Activated CD4-positive, alpha-beta T cell treated with anti-CD3 and anti-CD28 coated beads for 36 hours (primary cell): Measurements from ENCODE around the gene ANKRD50. TPM values are rescaled to one million over a fixed set of nuclear protein-coding genes. Genes with fewer than 3 reads are reported as not detected.
A peak's percentile ranks its signal among the peaks of the same experiment; 100 is the strongest.

Experiments
- ATAC-seq: fragments of 200-7000 bp; cut with Tn5 transposase; one replicate; pipeline ENCODE4 v1.10.0; 2021; ENCODE audit warnings: mild to moderate bottlenecking, moderate library complexity
- CTCF ChIA-PET: fragments of 350-600 bp; sonication (Branson Sonifier 250); formaldehyde crosslinking; loops from one replicate; lab custom pipeline; 2021; ENCODE audit warnings: antibody characterized with exemption; lab: Charles Lee
- POLR2A ChIA-PET: fragments of 350-600 bp; sonication (Branson Sonifier 250); formaldehyde crosslinking; loops from one replicate; lab custom pipeline; 2021; ENCODE audit warnings: antibody characterized with exemption, inconsistent platforms; lab: Charles Lee
- DNase-seq: peaks from one replicate; pipeline ENCODE4 v3.0.0-alpha.2; 2020
- H3K27ac Mint-ChIP-seq: one replicate; pipeline ENCODE4 v1.8.0; 2021; ENCODE audit warnings: mixed read lengths
- H3K27me3 Mint-ChIP-seq: one replicate; pipeline ENCODE4 v1.8.0; 2021; ENCODE audit warnings: mixed read lengths
- H3K36me3 Mint-ChIP-seq: one replicate; pipeline ENCODE4 v1.8.0; 2021; ENCODE audit warnings: low read depth, mixed read lengths
- H3K4me1 Mint-ChIP-seq: one replicate; pipeline ENCODE4 v1.8.0; 2021; ENCODE audit warnings: mixed read lengths
- H3K4me3 Mint-ChIP-seq: one replicate; pipeline ENCODE4 v1.8.0; 2021; ENCODE audit warnings: mild to moderate bottlenecking, moderate library complexity, mixed read lengths
- H3K9me3 Mint-ChIP-seq: one replicate; pipeline ENCODE4 v1.8.0; 2021; ENCODE audit warnings: low read depth, mixed read lengths
- intact Hi-C, 2 experiments: fragments of 100-400 bp; cut with DNase I in 1 of 2; cut with micrococcal nuclease in 1 of 2; formaldehyde crosslinking; loops; one replicate each; pipeline versions ENCODE4 v1.14.2 to v1.15.1; 2022 to 2024; cut with DNase I, micrococcal nuclease
- total RNA-seq, 2 experiments: library from RNA; stranded (reverse); gene quantifications; one replicate each; pipeline ENCODE4 v1.2.3, GENCODE V29; 2021

ANKRD50 gene, protein sequence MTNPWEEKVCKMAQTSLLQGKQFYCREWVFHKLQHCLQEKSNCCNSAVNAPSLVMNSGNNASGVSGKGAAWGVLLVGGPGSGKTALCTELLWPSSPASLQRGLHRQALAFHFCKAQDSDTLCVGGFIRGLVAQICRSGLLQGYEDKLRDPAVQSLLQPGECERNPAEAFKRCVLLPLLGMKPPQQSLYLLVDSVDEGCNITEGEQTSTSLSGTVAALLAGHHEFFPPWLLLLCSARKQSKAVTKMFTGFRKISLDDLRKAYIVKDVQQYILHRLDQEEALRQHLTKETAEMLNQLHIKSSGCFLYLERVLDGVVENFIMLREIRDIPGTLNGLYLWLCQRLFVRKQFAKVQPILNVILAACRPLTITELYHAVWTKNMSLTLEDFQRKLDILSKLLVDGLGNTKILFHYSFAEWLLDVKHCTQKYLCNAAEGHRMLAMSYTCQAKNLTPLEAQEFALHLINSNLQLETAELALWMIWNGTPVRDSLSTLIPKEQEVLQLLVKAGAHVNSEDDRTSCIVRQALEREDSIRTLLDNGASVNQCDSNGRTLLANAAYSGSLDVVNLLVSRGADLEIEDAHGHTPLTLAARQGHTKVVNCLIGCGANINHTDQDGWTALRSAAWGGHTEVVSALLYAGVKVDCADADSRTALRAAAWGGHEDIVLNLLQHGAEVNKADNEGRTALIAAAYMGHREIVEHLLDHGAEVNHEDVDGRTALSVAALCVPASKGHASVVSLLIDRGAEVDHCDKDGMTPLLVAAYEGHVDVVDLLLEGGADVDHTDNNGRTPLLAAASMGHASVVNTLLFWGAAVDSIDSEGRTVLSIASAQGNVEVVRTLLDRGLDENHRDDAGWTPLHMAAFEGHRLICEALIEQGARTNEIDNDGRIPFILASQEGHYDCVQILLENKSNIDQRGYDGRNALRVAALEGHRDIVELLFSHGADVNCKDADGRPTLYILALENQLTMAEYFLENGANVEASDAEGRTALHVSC (N-terminal part only)
- under 1 TPM; 0.42 to 0.59 TPM for total RNA-seq

DNA sequence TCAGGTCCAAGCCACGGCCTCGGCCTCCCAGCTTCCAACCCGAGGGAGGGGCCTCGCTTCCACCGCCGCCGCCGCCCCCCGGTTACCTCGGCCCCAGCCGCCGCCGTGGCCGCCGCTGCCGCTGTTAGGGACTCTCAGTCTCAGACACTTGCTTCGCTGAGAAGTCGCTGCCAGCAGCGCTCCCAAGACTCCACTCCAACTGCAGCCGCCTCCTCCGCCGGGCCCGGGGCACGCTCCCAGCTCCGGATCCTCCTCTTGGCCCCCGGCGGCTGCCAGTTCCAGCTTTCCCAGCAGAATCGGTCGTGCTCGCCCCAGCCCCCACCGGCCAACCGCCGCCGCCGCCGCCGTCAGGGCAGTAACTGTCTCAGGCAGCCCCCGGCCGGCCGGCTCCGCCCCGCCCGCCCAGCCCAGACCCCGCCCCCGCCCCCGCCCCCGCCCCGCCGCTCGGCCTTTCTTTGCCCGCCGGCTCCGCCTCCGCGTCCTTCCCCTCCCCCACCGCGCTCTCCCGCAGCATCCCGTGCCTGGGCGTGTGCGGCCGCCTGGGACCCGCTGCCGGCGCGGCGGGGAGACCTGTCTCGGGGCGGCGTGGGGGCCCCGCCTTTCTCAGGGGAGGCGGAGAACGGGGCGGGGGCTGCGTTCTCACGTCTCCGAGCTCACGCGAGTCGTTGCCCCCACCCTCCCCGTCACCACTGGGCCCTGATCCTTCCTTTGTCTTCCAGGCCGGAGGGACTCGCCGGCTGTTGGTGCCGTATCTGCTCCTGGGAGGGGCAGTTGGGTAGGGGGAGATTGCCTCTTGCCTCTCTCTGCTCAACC lies at the start of gene ANKRD50:
Gene ANKRD50 (minus strand): TSS at position 361 of the 813 bp plus-strand sequence. CDS start 2,221 bp downstream, outside the sequence.
- ChIA-PET POLR2A (no interaction called here), CTCF (no interaction called here)
- Mint-ChIP-seq H3K27ac (peak within 1 kb of the TSS; percentile 75), H3K36me3 (no peaks in the 10 kb centered on the region), H3K27me3 (no peaks in the 10 kb centered on the region), H3K4me1 (peaks cover 6% of the 10 kb centered on the region), H3K4me3 (no peak within 1 kb of the TSS), H3K9me3 (no peaks in the 10 kb centered on the region)
- intact Hi-C loops = loop anchor here in 1 of 2 experiments (5.0 kb wide), 1 partner anchor 1315 kb away; the partner anchor contains the start of gene SPRY1
- ATAC-seq (peak; percentile 81), DNase-seq (peak; percentile 79)

DNA sequence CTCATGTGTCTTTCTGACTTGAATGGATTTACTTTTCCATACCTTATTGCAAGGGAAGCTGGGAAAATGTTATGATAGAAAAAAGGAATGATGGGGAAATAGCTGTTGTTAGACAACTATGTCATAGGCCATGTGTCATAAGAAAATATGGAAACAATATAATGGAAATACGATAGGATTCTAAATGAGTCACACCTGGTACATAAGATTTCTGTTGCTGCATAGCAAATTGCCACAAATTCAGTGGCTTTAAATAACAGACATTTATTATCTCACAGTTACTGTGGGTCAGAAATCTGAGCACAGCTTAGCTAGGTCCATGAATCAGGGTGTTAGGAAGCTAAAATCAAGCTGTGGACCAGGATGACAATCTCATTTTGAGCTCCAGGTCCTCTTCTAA lies 44.6 kb upstream of the ANKRD50 start:
- ChIA-PET POLR2A (no interaction called here), CTCF (no interaction called here)
- no peaks in the 10 kb centered on the region for H3K4me1 Mint-ChIP-seq
- no peaks in the 10 kb centered on the region for H3K9me3 Mint-ChIP-seq
- no peaks in the 10 kb centered on the region for H3K27me3 Mint-ChIP-seq
- H3K27ac Mint-ChIP-seq = no peak overlapping the region
- H3K4me3 Mint-ChIP-seq = no peak overlapping the region
- no peak for DNase-seq
- H3K36me3 Mint-ChIP-seq = no peaks in the 10 kb centered on the region
- intact Hi-C loops = no loop called here
- no peak for ATAC-seq

DNA sequence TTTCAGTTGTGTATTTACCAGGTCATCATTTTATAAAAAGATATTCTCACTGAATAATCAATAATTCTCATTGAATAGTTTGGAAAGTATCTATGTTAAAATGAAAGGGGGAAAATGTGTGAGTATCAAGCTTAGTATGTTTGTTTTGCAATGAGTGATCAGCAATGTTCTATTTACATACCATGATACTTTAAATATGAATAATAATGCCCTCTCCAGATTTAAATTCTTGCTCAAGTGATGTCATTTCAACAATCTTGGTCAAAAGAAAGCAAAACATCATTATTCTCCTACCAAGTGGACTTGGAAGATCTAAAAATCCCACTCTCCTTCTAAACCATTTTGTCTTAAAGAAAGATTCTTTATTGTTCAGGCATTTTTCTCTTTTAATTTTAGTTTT lies 42.1 kb upstream of the ANKRD50 start:
- intact Hi-C loops = no loop called here
- CTCF ChIA-PET = no interaction called here

DNA sequence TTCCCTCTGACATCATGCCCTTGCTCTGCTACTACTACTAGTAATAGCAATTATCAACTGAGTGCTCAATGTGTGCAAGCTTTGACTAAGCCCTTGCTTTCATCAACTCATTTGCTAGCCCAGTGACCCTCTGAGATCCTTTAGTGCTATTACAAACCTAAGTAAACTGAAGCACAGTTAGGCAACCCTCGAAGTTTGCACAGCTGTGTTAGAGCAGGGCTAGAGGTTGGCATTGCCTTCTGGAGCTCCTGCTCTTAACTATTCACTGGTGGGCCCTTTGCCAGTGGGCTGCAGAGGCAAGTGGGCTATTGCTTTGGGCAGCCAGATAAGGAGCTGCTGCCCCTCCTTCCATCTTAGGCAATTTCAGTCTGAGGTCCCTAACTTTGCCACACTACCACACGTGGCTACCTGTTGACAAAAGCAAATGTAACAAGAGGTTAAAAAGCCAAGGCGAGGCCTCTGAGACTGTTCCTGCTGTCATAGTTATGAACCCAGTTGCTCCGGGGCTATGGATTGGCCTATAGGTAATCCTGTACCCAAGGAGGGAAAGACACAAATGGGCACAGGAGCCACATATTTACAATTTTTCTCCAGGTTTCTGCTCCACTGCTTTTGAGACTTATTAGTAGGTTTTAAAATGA lies 41.5 kb upstream of the ANKRD50 start:
- ChIA-PET POLR2A (no interaction called here), CTCF (no interaction called here)
- DNase-seq = no peak
- Mint-ChIP-seq H3K4me1 (no peaks in the 10 kb centered on the region), H3K9me3 (no peaks in the 10 kb centered on the region), H3K27ac (no peak overlapping the region), H3K4me3 (no peak overlapping the region), H3K36me3 (no peaks in the 10 kb centered on the region), H3K27me3 (no peaks in the 10 kb centered on the region)
- no peak for ATAC-seq
- intact Hi-C loops = no loop called here

More for the DNA sequence above, 42.1 kb upstream of the ANKRD50 start:
- ATAC-seq (no peak), DNase-seq (no peak)
- H3K9me3 Mint-ChIP-seq = no peaks in the 10 kb centered on the region
- POLR2A ChIA-PET = no interaction called here
- no peaks in the 10 kb centered on the region for H3K36me3 Mint-ChIP-seq
- H3K4me3 Mint-ChIP-seq = no peak overlapping the region
- no peak overlapping the region for H3K27ac Mint-ChIP-seq
- H3K4me1 Mint-ChIP-seq = no peaks in the 10 kb centered on the region
- no peaks in the 10 kb centered on the region for H3K27me3 Mint-ChIP-seq

DNA sequence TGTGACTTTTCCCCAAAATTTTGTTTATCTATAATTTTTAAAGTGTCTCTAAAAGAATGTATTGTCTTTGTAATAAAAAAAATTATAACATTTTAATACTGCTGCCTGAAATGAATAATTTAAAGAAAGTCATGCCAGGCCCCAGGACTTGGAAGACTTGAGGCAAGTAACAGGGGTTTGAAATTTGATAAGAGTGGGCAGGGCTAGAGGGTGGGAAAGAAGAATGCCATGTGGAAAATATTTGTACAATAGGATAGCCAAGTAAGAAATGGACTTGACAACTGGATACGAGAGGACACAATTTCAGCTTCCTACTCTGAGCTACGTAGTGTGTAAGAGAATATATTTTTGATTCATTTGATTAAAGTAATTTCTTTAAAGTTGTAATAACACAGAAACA lies 36.9 kb upstream of the ANKRD50 start:
- no peak overlapping the region for H3K4me3 Mint-ChIP-seq
- H3K27me3 Mint-ChIP-seq = peaks cover 4% of the 10 kb centered on the region
- no peaks in the 10 kb centered on the region for H3K9me3 Mint-ChIP-seq
- CTCF ChIA-PET = no interaction called here
- ATAC-seq (no peak), DNase-seq (no peak)
- no peaks in the 10 kb centered on the region for H3K4me1 Mint-ChIP-seq
- intact Hi-C loops = no loop called here
- POLR2A ChIA-PET = no interaction called here
- no peaks in the 10 kb centered on the region for H3K36me3 Mint-ChIP-seq
- H3K27ac Mint-ChIP-seq = no peak overlapping the region

DNA sequence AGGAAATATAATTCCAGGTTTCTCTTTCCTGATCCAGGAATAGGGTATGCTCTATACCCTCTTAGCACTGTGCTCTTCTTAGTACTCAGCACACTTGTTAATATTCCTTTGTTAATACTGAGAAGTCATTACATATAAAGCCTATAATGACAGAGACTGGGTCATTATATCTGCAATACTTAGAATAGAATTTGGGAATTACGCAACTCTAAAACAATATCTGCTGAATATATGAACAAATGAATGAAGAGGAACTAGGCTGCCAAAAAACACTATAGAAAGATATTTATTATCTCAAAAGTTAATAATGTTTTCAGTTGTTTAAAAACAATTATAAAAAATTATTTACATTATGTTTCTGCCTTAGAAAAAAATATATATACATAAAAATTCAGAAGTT lies 36.4 kb upstream of the ANKRD50 start:
- Mint-ChIP-seq H3K4me3 (no peak overlapping the region), H3K9me3 (no peaks in the 10 kb centered on the region), H3K4me1 (no peaks in the 10 kb centered on the region), H3K27me3 (peaks cover 4% of the 10 kb centered on the region), H3K27ac (no peak overlapping the region), H3K36me3 (no peaks in the 10 kb centered on the region)
- intact Hi-C loops = no loop called here
- POLR2A ChIA-PET = no interaction called here
- CTCF ChIA-PET = no interaction called here
- DNase-seq (no peak), ATAC-seq (no peak)

DNA sequence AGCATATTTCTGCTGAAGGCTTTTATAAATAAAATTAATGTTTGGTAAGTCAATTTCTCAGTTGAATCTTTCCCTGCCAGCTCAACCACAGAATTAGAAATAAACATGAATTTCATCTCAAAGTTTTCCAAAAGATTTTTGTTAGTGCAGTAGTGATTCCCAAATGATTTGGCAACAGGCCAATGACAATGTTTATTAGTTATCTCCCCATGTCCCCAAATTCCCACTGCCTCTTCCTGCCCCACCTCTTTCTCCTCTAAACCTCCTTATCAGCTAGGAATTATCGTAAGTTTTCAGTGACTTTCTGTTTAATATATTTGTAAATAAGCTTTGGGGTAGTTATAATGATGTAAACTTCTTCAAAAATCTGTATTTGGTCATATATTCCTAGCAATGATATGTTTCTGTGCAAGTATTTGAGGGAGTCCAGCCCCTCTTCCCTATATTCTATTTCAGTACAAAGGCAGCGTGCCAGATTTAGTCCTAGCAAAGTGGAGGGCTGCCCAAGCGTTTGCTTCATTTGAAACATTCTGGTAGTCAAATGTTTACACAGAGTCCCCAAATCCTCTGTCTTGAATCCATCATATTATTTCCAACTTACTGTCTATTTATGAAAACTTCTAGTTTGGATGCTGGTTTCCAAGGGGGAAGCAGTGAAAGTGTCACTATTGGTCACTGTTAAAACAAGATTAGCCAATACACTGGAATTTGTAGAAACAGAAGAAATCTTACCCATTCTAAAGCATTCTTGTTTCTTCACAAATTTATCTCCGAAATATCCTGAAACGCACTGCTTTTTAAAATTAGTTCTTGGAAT lies 33.7 kb upstream of the ANKRD50 start:
- CTCF ChIA-PET = no interaction called here
- no peak for ATAC-seq
- H3K27me3 Mint-ChIP-seq = peaks cover 4% of the 10 kb centered on the region
- no peaks in the 10 kb centered on the region for H3K4me1 Mint-ChIP-seq
- H3K36me3 Mint-ChIP-seq = no peaks in the 10 kb centered on the region
- POLR2A ChIA-PET = no interaction called here
- no peak overlapping the region for H3K4me3 Mint-ChIP-seq
- H3K27ac Mint-ChIP-seq = no peak overlapping the region
- intact Hi-C loops = no loop called here
- H3K9me3 Mint-ChIP-seq = no peaks in the 10 kb centered on the region
- no peak for DNase-seq

DNA sequence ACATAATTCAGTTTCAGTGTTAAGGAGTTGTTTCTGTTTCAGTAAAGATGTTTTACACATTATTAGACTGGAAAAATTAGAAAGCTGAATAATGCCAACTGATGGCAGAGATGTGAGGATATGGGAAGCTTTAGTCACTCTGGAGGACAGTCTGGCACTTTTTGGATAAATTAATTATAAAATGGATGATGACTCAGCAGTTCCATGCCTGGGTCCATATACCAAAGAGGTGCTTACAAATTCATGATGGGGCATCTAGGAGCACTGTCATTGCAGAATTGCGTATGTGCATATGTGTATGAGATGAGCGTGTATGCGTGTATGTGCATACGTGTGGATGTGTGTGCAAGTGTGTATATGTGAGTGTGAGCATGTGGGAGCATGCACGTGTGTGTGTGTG lies 31.2 kb upstream of the ANKRD50 start:
- CTCF ChIA-PET = no interaction called here
- intact Hi-C loops = no loop called here
- H3K4me3 Mint-ChIP-seq = no peak overlapping the region
- POLR2A ChIA-PET = no interaction called here
- no peak for ATAC-seq
- no peak for DNase-seq
- no peak overlapping the region for H3K27ac Mint-ChIP-seq
- no peaks in the 10 kb centered on the region for H3K36me3 Mint-ChIP-seq
- no peaks in the 10 kb centered on the region for H3K9me3 Mint-ChIP-seq
- peaks cover 4% of the 10 kb centered on the region for H3K27me3 Mint-ChIP-seq
- no peaks in the 10 kb centered on the region for H3K4me1 Mint-ChIP-seq

DNA sequence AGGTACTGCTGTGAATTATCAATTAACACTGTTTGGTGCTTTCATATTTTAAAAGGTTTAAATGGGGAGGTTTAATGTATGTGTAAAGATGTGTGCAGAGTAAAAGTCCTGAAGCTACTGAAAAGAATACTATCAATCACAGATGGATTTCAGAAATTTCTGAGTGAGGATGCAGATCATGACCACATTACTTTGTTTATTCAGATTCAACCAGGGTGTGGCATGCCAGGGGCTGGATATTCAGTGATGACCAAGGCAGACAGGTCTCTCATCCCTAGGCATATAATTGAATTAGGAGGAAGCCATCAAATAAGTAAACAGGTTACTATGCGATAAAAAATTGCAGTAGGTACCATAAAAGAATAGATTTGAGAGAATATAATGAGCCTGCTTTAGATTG lies 28.0 kb upstream of the ANKRD50 start:
- ATAC-seq (no peak), DNase-seq (no peak)
- no peak overlapping the region for H3K27ac Mint-ChIP-seq
- no peaks in the 10 kb centered on the region for H3K9me3 Mint-ChIP-seq
- H3K27me3 Mint-ChIP-seq = peaks cover 2% of the 10 kb centered on the region
- POLR2A ChIA-PET = no interaction called here
- CTCF ChIA-PET = no interaction called here
- no peak overlapping the region for H3K4me3 Mint-ChIP-seq
- H3K36me3 Mint-ChIP-seq = no peaks in the 10 kb centered on the region
- H3K4me1 Mint-ChIP-seq = no peaks in the 10 kb centered on the region
- intact Hi-C loops = no loop called here

DNA sequence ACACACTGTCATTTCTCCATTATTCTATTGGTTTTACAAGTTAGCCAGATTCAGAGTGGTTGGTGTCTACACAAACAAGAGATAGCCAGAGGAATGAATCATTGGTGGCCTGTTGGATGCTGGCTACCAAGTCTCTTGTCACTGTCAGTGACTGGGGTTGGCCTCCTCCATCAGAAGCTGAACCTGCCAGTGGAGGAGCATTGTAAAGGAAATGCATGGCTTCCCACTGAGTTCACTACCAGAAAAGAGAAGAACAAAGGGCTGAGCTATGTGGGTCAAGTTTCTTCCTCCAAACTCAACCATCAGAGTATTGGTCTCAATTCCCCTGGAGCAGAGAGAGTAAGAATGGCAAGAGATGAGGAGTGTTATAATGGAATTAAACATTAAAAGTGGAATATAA lies 26.5 kb upstream of the ANKRD50 start:
- H3K9me3 Mint-ChIP-seq = no peaks in the 10 kb centered on the region
- ATAC-seq (no peak), DNase-seq (no peak)
- no peak overlapping the region for H3K4me3 Mint-ChIP-seq
- H3K27ac Mint-ChIP-seq = no peak overlapping the region
- H3K27me3 Mint-ChIP-seq = no peaks in the 10 kb centered on the region
- H3K36me3 Mint-ChIP-seq = no peaks in the 10 kb centered on the region
- H3K4me1 Mint-ChIP-seq = no peaks in the 10 kb centered on the region
- POLR2A ChIA-PET = no interaction called here
- intact Hi-C loops = no loop called here
- CTCF ChIA-PET = no interaction called here
